GM19043 (cell line): ENCODE results near the gene UBXN11.

Experiments
- ATAC-seq: cut with Tn5 transposase; IDR thresholded peaks from one replicate; pipeline ENCODE4 v1.9.1; 2021; ENCODE audit warnings: low read depth; ENCODE audit not compliant: unreplicated experiment

UBXN11 gene

GRCh38 chr1:26276432-26276838, 30.0 kb downstream of the UBXN11 start:
- no peak for ATAC-seq

- ATAC-seq: no peak
Measured at GRCh38 chr1:26275580-26276431, 30.6 kb downstream of the UBXN11 start.

GRCh38 chr1:26274801-26275425, 31.5 kb downstream of the UBXN11 start:
- ATAC-seq: no peak

GRCh38 chr1:26269198-26269550, 37.3 kb downstream of the UBXN11 start:
- ATAC-seq: no peak

GRCh38 chr1:26268290-26269197, 37.9 kb downstream of the UBXN11 start:
- ATAC-seq: no peak

- ATAC-seq: no peak
Measured at GRCh38 chr1:26265405-26265804, 41.0 kb downstream of the UBXN11 start.

- no peak for ATAC-seq
Measured at GRCh38 chr1:26263212-26263611, 43.2 kb downstream of the UBXN11 start.

GRCh38 chr1:26259578-26259977, 46.9 kb downstream of the UBXN11 start:
- ATAC-seq: no peak

GRCh38 chr1:26259005-26259404, 47.4 kb downstream of the UBXN11 start:
- no peak for ATAC-seq

GRCh38 chr1:26257222-26257621, 49.2 kb downstream of the UBXN11 start:
- no peak for ATAC-seq

- no peak for ATAC-seq
Measured at GRCh38 chr1:26254404-26254803, 52.0 kb downstream of the UBXN11 start.

- ATAC-seq: no peak
Measured at GRCh38 chr1:26252718-26253117, 53.7 kb downstream of the UBXN11 start.

GRCh38 chr1:26239936-26240335, 66.5 kb downstream of the UBXN11 start:
- ATAC-seq: no peak

GRCh38 chr1:26237230-26237966, 69.0 kb downstream of the UBXN11 start:
- ATAC-seq: no peak

GRCh38 chr1:26234644-26235370, 71.6 kb downstream of the UBXN11 start:
- peak; percentile 6 for ATAC-seq

- peak; percentile 87 for ATAC-seq
Measured at GRCh38 chr1:26233903-26234643, 72.4 kb downstream of the UBXN11 start, which contains the start of gene CEP85. CEP85 (plus strand) TSS chr1:26234200; CDS start chr1:26239784, 5,584 bp downstream.
